NCI-H526 (cell line): ENCODE data around the gene SNRK.
A peak's percentile ranks its signal among the peaks of the same experiment; 100 is the strongest.

Experiments used
- DNase-seq, 2 experiments: peaks; one replicate each; lab custom pipeline; 2025; lab: John Stamatoyannopoulos, UW

SNRK gene

DNA sequence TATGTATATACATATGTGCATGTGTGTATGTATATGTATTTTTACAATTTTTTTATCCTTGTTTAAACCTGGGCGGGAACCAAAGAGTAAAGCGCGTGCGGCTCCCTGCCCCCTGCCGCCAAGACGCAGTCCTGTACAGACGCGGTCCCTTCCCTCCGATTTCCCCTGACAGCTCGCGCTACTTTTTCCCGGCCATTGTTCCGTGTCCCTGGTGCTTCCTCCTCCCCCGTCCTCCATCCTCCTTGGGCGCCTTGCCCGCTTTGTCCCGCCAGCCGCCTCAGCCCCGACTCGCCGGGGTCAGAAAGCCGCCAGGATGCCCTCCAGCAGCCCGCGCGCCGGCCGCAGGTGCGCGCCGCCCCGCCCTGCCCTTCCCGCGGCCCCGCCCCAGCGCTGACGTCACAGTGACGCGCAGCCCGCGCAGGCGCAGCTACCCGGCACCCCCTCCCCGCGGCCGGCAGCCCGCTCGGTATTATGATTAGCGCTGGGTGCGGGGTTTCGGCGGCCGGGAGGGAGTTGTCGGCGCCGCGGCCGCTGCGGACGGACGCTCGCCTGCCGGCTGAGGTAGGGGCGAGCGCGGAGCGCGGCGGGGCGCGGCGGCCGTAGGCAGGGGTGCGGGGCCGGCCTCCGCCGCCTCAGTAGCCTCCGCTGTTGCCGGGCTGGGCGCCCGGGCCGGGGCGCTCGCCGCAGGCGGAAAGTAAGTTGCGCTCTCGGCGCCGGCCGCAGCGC is at the start of gene SNRK:
SNRK (plus strand) TSS at position 426 of the 726 bp plus-strand sequence. CDS start 16,664 bp downstream, outside the sequence.
- peak; percentile 27 to 86 for DNase-seq

- DNase-seq: no peak
Observed at GRCh38 chr3:43238801-43239200, 47.5 kb upstream of the SNRK start.

- DNase-seq: no peak
Observed at GRCh38 chr3:43239755-43240154, 46.6 kb upstream of the SNRK start.

- DNase-seq: no peak
Observed at GRCh38 chr3:43243590-43244587, 42.5 kb upstream of the SNRK start.

GRCh38 chr3:43244694-43245093 is 41.6 kb upstream of the SNRK start:
- DNase-seq: no peak

GRCh38 chr3:43246976-43247375 is 39.4 kb upstream of the SNRK start:
- no peak for DNase-seq

DNA sequence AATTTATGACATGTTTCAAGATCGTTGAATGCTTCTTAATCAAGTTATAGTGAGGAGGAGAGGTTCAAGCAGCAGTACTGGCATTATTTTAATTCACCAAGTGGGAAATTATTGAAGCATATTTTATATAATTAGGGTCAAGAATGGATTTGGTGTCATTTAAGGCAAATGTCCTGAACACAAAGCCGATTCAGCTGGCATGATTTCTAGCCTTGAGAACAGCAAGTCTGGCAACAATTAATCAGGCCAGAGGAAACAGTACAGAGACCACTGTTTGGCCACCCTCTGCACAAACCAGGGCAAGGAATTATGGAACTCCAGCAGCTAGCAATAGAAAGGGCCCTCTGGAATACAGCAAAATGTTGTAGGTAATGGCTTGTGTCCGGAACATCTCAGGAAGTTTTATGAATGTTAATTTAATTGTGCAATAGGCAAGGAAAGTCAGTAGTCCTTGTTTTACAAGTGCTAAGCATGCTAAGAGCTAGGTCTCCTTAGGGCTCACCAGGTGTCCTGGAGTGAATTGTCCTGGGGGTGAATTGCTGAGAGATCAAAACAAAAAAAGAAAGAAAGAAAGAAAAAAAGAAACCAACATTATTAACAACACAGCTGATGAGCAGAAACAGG is 38.7 kb upstream of the SNRK start:
- DNase-seq: no peak

DNA sequence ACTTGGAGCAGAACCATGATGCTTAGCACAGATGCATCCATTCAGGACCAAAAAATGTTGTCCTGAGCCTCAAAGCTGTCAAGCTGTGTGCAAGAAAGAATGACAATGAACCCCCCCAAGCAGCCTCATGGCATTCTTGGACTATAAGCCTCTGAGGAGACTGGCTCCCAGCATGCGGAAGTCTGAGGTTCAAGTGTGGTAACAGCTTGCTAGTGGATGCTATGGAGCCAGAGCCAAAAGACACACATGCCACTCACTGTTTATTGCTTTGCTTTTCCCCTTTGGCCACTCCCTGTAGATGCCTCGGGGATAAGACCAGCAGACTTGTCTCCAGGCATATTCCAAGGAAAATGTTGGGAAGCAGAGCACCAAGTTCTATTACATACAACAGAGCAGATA is 38.2 kb upstream of the SNRK start:
- DNase-seq: no peak

DNA sequence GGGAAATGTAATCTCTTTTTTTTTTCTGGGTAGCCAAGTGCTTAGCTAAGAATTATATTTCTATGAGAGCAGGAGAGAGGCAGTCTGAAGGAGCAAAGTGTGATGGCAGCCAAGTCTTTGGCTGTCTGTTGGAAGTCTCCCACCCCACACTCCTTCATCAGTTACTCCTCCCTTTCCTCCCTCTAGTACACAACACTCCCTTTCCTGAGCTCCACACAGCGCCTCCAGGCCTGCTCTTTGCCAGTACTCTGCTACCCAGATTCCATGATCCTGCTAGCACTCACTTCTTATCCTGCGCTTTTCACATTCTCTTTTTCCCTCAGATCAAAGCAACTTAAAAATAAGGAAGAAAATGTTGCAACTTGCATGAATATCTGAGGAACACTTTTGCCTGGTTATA is 37.4 kb upstream of the SNRK start:
- DNase-seq: no peak

- DNase-seq: peak; percentile 38 to 56
Observed at GRCh38 chr3:43249405-43249804, 36.9 kb upstream of the SNRK start.

DNA sequence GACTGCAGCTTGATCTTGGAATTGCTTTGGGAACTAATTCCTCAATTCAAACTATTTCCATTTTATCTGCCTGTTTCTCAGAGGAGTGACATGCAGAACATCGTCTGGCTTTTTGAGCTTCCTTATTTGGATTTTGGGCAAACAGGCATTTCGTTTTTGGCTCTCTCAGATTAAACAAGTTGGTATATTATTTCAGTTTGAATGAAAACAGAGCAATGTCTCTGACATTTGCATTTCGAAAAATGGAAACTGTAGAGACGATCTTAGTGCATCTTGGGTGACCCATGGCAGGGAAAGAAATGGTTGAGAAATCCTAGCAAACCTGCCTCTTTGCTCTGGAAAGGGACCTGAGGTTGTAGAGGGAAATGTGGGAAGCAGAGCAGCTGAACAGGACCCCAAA is 33.0 kb upstream of the SNRK start:
- DNase-seq: no peak

DNA sequence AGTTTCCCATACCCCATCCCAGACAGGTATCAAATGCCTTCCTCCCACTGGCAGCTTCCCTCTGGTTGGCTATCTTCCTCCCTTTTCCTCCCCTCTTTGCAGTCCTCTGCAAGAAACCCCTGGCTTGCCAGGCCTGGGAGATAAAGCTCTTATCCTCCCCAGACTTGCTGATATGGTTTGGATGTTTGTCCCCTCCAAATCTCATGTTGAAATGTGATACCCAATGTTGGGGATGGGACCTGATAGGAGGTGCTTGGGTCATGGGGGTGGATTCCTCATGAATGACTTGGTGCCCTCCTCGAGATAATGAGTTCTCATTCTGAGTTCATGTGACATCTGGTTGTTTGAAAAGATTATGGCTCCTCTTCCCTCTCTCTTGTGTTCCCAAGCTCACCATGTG is 32.2 kb upstream of the SNRK start:
- no peak for DNase-seq

- no peak for DNase-seq
Observed at GRCh38 chr3:43255662-43256061, 30.7 kb upstream of the SNRK start.

DNA sequence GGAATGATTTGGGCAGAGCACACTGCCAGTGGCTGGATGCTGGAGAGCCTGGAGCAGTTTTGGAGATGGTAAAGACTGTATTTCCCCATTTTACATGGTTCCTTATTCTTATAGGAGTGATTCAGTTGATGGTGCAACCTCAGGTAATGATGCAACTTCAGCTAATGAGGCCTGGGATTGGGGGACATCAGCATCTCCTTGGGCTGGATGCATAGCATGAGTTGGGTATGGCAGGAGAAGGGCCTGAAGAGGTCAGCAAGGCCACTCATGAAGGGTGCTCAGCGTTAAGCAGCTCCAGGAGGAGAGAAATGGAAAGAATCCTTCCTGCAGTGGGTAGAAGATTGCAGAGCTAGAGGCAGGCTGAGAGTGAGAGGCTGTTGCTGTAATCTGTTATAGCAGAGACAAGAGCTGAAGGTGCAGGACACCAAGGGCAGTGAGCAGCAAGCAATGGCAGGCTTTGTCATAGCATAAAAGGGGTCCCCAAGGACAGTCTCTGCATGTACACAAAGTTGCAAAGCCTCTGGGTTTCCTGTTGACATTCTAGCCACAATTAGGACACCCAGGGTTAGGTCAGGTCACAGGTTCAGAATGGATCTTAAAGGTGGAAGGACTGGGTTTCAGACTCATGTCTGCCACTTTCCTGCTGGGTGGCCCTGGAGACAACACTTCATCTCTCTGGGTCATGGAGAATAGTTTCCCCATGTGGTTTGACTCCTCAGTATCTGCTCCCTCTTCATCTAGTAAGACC is 29.5 kb upstream of the SNRK start:
- no peak for DNase-seq

DNA sequence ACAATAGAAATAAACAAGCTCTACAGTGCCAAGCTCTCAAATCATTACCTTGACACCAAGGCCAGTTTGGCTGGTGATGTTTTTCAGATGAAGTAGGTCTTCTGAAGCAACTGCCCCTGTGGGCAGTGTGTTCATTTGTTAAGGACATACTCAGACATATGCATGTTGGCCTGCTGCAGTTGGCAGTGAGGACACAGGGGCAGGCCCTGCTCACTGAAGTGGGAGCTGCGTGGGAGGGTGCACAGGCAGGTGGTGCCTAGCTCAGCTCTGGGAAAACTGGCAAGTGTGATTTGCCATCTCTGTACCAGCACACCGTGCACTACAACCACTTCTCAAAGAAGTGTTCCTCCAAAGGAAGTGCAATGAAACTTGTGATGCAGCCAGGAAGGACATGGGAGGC is 28.5 kb upstream of the SNRK start:
- DNase-seq: no peak

DNA sequence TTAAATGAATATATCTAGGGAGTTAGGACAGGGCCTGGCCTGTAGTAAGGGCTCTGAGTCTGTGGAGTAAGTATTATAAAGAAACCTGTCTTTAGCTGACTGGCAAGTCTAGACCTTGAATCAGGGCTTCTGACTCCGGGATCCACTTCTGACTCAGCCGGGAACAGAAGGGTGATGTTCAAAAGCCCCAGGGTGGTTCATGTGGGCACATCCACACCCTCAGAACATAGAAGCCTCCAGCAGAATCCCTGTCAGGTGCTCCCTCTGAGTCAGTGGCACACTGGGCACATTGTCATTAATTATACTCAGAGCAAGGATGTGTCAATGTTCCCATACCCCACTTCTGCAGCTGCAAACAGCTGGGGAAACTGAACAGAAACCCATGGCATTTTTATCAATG is 26.7 kb upstream of the SNRK start:
- no peak for DNase-seq

DNA sequence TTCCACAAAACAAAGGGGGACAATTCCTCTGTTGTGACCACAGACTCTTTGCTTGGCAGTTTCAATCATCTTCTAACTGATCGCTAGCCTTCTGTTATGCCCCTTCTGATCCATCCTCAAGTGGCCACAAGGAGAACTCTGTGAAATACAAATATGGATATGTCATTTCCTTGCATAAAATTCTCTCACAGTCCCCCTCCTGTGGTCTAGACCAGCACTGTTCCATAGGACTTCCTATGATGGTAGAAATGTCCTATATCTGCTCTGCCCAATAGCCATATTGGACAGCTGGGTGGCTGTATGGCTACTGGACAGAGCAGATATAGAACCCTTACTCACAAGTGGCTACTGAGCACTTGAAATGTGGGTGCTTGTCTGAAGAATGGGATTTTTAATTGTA is 25.9 kb upstream of the SNRK start:
- DNase-seq: peak in 1 of 2 experiments; percentile 2

- DNase-seq: no peak
Observed at GRCh38 chr3:43262194-43262593, 24.1 kb upstream of the SNRK start.

- DNase-seq: no peak
Observed at GRCh38 chr3:43266451-43266850, 19.9 kb upstream of the SNRK start.

DNA sequence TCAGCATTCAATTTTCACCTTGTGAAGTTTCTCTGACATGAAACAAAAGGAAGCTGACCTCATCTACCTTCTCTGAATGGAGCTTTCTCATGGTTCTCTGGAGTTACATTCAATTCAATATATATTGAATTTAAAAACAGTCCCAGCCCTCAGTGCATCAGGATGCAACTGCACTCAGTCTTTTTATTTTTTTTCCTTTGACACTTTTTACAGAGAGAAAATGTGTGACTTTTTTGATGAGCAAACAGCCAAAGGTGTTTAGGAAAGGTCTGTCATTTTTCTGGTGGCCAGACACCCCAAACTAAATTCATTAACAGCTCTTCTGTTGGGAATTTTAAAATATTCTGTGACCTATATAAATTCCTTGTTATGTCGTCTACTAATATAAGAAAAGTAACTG is 19.3 kb upstream of the SNRK start:
- no peak for DNase-seq

- no peak for DNase-seq
Observed at GRCh38 chr3:43268636-43269035, 17.7 kb upstream of the SNRK start.

DNA sequence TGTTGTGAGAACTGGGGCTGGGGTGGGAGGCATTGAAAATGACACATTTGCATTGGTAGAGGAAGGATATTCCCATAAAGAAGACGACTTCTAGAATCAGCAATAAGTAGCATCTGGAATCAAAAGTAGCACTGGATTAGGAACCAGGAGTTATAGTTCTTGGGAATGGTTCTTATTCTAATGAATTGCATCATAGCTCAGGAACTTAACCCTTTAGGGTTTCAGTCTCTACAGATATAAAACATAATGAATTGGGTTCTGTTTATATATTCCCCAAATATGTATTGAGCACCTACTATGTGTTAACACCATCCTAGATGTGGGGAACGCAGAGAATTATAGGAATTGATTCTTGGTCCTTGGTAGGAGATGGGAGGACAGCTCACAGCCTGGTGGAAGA is 16.3 kb upstream of the SNRK start:
- no peak for DNase-seq
